HG03521 (cell line): ENCODE results near the gene TTLL11.

Experiments
- ATAC-seq: cut with Tn5 transposase; IDR thresholded peaks from one replicate; pipeline ENCODE4 v1.9.1; 2021; ENCODE audit warnings: mild to moderate bottlenecking, moderate library complexity; ENCODE audit not compliant: unreplicated experiment

TTLL11 gene, protein sequence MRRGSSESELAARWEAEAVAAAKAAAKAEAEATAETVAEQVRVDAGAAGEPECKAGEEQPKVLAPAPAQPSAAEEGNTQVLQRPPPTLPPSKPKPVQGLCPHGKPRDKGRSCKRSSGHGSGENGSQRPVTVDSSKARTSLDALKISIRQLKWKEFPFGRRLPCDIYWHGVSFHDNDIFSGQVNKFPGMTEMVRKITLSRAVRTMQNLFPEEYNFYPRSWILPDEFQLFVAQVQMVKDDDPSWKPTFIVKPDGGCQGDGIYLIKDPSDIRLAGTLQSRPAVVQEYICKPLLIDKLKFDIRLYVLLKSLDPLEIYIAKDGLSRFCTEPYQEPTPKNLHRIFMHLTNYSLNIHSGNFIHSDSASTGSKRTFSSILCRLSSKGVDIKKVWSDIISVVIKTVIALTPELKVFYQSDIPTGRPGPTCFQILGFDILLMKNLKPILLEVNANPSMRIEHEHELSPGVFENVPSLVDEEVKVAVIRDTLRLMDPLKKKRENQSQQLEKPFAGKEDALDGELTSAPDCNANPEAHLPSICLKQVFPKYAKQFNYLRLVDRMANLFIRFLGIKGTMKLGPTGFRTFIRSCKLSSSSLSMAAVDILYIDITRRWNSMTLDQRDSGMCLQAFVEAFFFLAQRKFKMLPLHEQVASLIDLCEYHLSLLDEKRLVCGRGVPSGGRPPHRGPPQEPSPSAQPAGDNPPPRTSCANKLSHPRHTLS

GRCh38 chr9:122092611-122093506 lies at the start of gene TTLL11:
TTLL11 (minus strand) TSS chr9:122093308; CDS start chr9:122093148, 160 bp downstream.
- peak; percentile 91 for ATAC-seq

DNA sequence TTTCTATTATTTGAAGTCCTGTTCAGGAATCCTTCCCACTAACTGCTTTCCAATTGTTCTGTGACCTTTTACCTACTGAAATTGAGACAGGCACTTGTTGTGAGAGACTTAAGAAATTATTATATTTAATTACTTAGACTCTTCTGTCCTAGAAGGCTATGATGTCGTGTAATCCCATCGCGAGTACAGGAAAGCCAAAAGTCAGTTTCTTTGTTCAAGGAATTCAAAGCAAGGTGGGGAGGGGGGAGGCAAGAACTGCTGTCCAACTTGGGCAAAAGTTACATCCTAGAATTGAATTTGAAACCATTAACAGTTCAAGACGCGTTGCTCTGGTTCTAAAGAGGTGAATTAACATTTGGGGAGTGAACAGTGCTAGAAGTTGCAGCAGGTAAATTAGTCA lies 48.6 kb upstream of the TTLL11 start:
- no peak for ATAC-seq

DNA sequence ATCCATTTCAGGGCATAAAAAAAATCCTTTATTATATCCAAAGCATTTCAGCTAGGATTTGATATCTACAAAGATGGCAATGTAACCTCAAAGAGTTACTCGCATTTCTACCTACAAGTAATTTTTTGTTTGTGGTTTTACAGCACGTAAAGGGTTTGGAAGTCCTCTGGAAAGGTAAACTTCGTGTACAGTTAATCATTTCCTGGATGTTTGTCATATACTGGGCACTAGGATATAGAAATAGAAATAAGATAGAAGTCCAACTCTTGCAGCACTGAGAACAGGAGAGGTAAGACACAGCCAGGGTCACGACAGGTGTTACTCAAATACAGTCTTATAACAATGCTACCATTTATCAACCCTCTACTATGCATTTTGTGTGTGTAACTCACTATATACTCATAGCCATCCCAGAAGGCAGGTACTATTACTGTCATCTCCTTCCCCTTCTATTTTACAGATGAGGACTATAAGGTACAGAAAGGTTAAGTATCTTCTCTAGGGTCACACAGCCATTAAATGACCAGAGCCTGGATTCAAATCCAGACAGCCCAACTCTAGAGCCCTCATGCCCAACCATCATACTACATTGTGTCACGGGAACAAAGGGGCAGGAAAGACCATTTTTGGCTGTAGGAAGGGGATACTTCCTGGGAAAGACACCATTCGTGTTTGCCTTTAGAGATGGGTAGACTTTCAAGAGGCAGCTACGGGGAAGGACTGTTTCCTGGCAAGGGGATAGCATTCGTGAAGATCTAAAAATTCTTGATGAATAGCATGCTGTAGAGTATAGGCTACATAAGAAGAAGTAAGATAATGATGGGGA lies 47.5 kb upstream of the TTLL11 start:
- ATAC-seq, result no peak

DNA sequence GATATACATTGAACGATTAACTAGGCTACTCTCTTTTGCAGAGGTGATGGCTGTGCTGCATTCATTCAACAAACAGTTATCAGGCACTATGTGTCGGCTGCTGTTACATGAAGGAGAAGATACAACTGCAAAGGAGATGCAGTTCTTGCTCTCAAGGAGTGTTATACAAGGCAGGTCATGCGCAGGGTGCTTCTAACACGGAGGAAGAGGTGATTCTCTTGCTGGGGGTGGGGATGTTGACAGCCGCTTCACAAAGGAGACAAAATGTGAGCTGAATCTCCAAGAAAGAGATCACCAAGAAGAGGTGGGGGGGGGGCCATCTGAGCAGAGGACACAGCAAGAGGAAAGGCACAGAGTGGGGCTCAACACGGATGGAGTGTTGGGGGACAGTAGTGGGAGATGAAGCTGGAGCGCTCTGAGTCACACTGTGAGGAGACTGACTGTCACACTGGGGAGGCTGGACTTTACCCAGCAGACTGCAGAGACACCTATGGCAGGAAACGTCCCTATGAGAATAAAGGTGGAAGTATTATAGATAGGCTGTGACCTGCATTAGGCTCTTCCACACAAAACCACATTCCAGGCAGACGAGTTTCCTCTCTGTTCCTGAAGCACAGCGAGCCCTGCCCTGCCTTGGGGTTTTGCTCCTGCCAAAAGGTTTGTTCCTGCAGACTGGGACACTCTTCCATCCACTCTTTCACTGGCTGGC lies 45.6 kb upstream of the TTLL11 start:
- no peak for ATAC-seq

GRCh38 chr9:122135529-122135859 lies 42.4 kb upstream of the TTLL11 start:
- no peak for ATAC-seq

DNA sequence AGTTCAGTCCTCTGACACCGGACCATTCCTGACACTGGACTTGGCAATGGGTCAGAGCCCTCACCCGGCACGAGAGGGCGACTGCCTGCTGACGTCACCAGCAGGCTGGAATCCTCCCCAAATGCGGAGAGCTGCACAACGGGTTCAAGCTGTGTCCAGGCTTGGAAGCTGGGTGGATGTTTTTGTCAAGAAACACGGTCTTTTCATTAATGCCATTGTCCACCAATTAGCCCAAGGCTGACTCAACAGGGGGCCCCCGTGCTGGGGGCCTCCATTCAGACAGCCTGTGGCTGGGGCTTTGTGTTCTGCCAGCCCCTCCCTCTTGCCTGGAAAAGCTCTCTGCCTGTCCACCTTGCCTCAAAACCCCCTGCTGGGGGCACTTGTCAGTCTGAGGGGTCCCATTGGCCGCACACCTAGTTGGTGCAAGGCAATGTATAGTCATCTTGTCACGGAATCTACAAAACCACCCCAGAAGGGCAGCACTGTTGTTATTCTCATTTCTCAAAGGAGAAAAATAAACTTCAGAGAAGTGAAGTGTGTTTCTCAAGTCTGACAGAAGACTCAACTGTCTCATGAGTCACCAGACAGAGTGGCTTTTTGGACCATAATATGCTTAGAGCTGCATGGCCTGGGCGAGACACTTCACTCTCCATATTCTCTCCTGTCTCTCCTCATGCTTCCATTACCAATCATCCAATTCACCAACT lies 41.9 kb upstream of the TTLL11 start:
- ATAC-seq, result no peak

DNA sequence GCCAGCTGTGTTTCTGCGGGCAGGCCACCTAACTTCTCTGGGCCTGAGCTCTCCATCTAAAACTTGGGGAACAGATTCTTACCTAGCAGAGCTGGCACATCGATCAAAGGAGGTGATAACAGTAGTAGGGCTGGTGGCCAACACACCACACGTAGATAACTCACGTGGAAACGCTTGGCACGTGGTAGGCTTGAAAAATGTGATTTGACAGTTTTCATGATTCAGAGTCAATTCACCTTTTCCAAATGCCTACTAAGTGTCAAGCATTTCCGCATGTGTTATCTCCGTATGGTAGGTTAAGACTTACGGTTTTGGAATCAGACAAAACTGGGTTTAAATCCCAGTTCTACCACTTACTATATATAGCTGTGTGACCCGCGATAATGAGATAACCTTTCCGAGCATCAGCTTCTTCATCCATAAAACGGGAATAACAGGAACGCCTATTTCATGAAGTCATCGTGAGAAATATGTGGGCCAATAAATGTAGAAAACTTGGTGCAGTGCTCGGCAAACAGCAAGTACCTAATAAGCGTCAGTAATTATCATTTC lies 41.0 kb upstream of the TTLL11 start:
- no peak for ATAC-seq

- ATAC-seq, result no peak
These were observed 40.3 kb upstream of the TTLL11 start for GRCh38 chr9:122133263-122133983.

GRCh38 chr9:122132539-122132938 lies 39.4 kb upstream of the TTLL11 start:
- no peak for ATAC-seq

GRCh38 chr9:122131401-122132001 lies 38.4 kb upstream of the TTLL11 start:
- no peak for ATAC-seq

GRCh38 chr9:122130837-122131236 lies 37.7 kb upstream of the TTLL11 start:
- no peak for ATAC-seq

DNA sequence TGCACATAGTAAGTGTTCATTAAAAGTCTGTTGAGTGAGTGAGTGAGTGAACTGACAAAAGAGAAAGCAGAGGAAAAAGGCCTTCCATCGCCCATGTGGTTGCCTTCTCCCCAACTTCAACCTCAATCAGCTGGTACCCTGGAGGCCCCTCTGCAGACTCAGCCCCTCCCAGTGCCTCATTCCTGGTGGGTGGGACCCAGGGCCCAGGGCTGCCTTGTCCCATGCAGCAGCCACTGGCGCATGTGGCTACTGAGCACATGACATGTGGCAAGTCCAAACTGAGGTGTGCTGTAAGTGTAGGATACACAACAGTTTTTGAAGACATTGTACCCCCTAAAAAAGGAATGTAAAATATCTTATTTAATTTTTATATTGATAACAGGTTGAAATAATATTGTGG lies 36.9 kb upstream of the TTLL11 start:
- ATAC-seq, result no peak

DNA sequence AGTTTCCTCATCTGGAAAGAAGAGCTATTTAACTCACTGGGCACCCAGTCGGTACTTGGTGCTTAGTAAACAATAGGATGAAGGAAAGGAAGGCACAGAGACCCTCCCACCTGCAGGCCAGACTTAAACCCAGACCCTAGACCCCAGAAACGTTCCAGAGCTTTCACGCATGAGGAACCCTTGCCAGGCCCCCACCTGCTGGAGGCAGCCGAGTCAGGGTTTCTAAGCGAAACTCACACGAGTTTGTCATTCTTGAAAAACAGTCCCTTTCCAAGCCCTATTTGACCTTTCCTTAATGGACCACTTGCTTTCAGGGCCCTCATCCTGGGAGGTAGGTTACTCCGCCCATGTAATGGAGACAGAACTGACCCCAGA lies 35.8 kb upstream of the TTLL11 start:
- no peak for ATAC-seq

GRCh38 chr9:122128007-122128968 lies 35.2 kb upstream of the TTLL11 start:
- ATAC-seq, result no peak

GRCh38 chr9:122127396-122127798 lies 34.3 kb upstream of the TTLL11 start:
- no peak for ATAC-seq

GRCh38 chr9:122126331-122127261 lies 33.5 kb upstream of the TTLL11 start:
- ATAC-seq, result no peak
